Hepatocyte (in vitro differentiated cells): Measurements from ENCODE around the gene NEDD4.

Source experiments
- EZH2 ChIP-seq: fragments of 200-600 bp; sonication (generic); IDR thresholded peaks from 2 replicates; pipeline ENCODE4 v1.6.1; 2016; ENCODE audit warnings: antibody characterized with exemption, mild to moderate bottlenecking, borderline replicate concordance
- TF ChIP-seq, protein P1 (sequence below): fragments of 200-600 bp; sonication (generic); IDR thresholded peaks from 2 replicates; pipeline ENCODE4 v1.5.1; 2016; ENCODE audit warnings: antibody characterized with exemption, mild to moderate bottlenecking; ENCODE audit not compliant: poor library complexity

DNA sequence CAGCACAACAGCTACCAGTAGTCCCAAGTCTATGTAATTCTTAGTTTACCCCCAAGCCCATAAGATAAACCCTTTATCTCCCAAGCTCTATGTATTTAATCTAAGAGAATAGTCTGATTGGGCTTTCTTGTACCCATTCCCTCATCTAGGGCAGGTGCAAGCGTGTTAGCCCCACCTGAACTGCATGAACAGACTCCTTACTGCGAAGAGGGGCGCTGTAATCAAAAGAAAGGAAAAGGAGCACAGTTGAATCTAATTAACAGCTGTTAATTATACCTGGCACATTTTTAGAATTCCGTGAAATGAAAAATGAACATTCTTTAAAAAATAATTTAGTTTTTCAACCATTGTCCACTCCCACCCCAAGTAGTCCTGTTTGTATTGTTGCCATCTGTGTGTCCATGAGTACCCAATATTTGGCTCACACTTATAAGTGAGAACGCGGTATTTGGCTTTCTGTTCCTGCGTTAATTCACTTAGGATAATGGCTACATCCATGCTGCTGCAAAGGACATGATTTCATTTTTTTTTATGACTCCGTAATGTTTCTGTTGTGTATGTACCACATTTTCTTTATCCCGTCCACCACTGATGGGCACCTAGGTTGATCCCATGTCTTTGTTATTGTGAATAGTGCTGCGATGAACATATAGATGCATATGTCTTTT lies 26.5 kb upstream of the NEDD4 start:
- TF ChIP-seq, protein P1, sequence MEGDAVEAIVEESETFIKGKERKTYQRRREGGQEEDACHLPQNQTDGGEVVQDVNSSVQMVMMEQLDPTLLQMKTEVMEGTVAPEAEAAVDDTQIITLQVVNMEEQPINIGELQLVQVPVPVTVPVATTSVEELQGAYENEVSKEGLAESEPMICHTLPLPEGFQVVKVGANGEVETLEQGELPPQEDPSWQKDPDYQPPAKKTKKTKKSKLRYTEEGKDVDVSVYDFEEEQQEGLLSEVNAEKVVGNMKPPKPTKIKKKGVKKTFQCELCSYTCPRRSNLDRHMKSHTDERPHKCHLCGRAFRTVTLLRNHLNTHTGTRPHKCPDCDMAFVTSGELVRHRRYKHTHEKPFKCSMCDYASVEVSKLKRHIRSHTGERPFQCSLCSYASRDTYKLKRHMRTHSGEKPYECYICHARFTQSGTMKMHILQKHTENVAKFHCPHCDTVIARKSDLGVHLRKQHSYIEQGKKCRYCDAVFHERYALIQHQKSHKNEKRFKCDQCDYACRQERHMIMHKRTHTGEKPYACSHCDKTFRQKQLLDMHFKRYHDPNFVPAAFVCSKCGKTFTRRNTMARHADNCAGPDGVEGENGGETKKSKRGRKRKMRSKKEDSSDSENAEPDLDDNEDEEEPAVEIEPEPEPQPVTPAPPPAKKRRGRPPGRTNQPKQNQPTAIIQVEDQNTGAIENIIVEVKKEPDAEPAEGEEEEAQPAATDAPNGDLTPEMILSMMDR, result no peak
- TF ChIP-seq EZH2, result no peak
